ENCODE measurements around the gene MTF1.

MTF1 gene

DNA sequence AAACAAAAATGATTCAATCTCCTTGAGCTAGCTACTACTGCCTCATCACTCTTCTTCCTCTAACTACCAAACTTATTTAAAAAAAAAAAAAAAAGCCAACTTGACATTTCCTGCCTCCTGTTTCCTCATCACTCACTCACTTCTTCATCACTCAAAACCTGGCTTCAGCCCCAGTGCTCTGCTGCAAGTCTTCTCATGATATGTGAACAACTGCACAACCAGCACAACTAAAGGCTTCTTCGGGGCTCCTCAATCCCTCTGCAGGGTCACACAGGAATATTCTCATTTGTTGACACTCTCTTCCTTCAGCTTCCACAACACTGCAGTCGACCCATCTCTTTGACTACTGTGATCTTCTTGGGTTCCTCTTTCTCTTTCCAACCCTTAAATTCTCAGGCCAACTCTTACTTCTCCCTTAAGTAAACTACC lies 7.6 kb downstream of the MTF1 start:
- H3K27ac Mint-ChIP-seq: no peak overlapping the region
- H3K4me3 Mint-ChIP-seq: no peak overlapping the region
- peaks cover 51% of the 10 kb centered on the region for H3K4me1 Mint-ChIP-seq (ENCODE audit: low read depth)
- no peaks in the 10 kb centered on the region for H3K9me3 Mint-ChIP-seq (ENCODE audit: low read depth)
- peaks cover 9% of the 10 kb centered on the region for H3K36me3 Mint-ChIP-seq
- no peaks in the 10 kb centered on the region for H3K27me3 Mint-ChIP-seq

DNA sequence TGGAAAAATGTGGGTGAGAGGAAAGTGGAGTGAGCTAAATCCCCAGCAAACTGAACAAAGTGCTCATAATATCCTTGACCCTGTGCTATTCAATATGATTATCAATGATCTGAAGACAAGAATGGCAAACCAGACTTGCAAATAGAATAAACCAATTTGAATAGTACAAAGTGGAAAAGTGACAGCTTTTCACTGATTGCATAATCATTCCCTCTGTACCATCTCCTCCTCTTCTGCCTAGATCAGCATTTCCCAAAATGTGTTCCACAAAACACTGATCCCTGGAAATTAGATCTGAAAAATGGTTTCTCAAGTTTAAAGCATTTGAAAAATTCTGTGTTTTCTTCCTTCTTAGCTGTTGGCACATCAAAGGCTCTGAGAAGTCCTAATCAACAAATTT lies 8.1 kb downstream of the MTF1 start:
- H3K36me3 Mint-ChIP-seq: peaks cover 10% of the 10 kb centered on the region
- H3K4me3 Mint-ChIP-seq: no peak overlapping the region
- H3K4me1 Mint-ChIP-seq (ENCODE audit: low read depth): peaks cover 54% of the 10 kb centered on the region
- no peaks in the 10 kb centered on the region for H3K9me3 Mint-ChIP-seq (ENCODE audit: low read depth)
- H3K27ac Mint-ChIP-seq: no peak overlapping the region
- H3K27me3 Mint-ChIP-seq: no peaks in the 10 kb centered on the region

DNA sequence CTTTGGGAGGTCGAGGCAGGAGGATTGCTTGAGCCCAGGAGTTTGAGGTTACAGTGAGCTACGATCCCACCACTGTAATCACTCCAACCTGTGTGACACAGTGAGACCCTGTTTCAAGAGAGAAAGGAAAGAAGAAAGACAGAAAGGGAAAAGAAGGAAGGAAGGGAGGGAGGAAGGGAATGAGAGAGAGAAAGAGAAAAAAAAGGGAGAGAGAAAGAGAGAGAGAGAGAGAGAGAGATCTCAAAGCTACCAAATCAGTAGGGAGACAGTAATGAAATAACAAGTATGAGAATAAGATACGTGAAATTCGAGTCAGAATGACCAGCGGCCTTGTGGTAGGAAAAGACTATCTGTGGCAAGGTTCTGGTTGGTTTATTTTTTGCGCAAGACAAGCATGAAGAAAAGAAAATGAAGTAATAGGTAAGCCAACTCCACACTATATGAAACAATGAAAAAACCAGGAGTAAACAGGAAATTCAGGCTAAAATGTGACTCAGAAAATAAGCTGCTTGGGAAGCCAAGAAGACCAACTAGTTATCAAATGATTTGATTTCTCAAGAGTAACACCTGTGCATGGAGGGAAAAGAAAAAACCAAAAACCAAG lies 8.9 kb downstream of the MTF1 start:
- Mint-ChIP-seq H3K36me3 (peaks cover 10% of the 10 kb centered on the region), H3K9me3 (ENCODE audit: low read depth) (no peaks in the 10 kb centered on the region), H3K4me3 (no peak overlapping the region), H3K27me3 (no peaks in the 10 kb centered on the region), H3K4me1 (ENCODE audit: low read depth) (peaks cover 58% of the 10 kb centered on the region), H3K27ac (no peak overlapping the region)

DNA sequence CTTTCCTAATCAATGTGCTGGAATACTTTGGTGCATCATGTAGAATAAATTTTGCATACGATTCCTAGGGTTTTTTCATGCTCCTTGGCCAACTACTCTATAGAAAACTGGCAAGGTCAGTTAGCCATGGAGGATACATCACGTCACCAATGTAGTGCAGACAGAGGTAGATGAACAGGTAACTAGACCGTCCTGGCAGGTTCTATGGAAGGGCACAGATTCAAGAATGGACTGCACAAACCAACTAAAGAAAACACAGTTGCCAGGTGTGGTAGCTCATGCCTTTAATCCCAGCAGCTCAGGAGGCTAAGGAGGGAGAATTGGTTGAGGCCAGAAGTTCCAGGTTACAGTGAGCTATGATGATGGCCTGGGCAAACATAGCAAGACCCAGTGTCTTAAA lies 9.9 kb downstream of the MTF1 start:
- Mint-ChIP-seq H3K9me3 (ENCODE audit: low read depth) (no peaks in the 10 kb centered on the region), H3K4me1 (ENCODE audit: low read depth) (peaks cover 54% of the 10 kb centered on the region), H3K27me3 (no peaks in the 10 kb centered on the region), H3K4me3 (no peak overlapping the region), H3K36me3 (peaks cover 13% of the 10 kb centered on the region), H3K27ac (no peak overlapping the region)

DNA sequence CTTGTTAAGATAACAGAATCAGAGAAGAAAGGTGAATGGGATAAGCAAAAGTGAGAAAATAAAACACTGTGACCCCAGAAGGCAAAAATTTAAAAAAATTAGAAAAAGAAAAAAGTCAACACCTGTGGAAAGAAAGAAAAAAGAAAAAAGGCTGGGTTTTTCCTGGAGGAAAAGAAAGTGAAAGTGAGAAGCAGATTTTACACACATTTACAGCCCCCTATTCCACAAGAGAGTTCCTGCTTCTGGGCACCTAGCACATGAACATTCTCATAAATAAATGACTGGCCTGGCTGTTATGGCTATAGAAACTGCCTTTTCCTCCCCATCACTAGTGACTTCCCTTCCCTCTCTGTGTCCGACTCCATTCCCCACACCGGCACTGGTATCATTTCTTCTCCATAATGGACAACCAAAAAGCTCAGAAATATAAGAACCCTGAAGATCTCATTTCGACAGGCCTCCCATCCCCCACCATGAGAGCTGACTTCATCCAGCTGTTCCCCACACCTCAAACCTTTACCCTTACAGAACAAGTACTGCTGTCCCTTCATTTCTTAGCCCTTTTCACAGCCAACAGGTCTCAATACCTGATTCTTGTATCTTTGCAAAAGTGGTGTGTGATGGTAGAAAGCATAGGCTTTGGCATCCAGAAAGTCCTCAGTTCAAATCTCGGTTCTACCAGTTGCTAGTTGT lies 12.6 kb downstream of the MTF1 start:
- H3K4me1 Mint-ChIP-seq (ENCODE audit: low read depth): peaks cover 49% of the 10 kb centered on the region

DNA sequence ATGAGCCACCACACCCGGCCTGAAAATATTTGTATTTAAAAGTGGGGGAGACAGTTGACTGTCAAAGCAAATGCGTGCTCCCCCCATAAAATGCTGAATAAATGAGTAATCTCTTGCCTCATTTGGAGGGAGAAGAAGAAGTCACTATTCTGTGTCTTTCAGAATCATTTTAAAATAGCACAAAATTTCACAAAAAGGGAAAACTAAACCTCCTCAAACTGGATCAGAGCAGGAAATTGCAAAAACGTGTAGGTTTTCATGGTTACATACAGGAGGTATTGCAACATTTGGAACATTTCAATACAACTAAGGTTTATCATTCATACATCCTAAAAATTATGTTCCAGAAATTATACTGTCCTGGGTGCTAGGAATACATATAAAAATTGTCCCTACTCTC lies 13.6 kb downstream of the MTF1 start:
- Mint-ChIP-seq H3K4me3 (no peak overlapping the region), H3K27me3 (no peaks in the 10 kb centered on the region), H3K4me1 (ENCODE audit: low read depth) (peaks cover 49% of the 10 kb centered on the region), H3K27ac (no peak overlapping the region), H3K36me3 (peaks cover 10% of the 10 kb centered on the region), H3K9me3 (ENCODE audit: low read depth) (no peaks in the 10 kb centered on the region)

More for the DNA sequence above, 12.6 kb downstream of the MTF1 start:
- Mint-ChIP-seq H3K27me3 (no peaks in the 10 kb centered on the region), H3K9me3 (ENCODE audit: low read depth) (no peaks in the 10 kb centered on the region), H3K27ac (peak overlapping the region; percentile 67), H3K36me3 (peaks cover 10% of the 10 kb centered on the region), H3K4me3 (peak overlapping the region; percentile 76)

DNA sequence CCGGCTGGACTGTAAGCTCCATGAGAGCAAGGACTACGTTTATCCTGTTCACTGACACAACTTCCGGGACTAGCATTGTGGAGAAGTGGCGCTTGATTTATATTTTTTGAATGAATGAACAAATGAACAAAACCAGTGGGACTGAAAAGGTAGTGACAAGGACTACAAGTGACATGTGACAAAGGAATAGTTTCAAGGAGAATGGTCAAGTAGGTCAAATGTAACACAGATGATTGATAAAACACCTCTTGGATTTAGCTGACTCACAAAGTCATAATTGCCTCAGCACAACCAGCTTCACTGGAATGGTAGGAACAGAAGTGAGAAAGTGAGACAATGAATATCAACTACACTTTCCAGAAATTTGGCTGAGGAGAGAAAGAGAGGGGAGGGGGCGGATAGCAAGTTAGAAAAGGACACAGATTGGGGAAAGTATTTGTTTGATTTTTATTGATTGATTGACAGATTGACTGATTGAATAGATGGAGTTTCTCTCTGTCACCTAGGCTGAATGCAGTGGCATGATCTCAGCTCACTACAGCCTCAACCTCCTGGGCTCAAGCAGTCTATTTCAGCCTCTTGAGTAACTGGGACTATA lies 14.2 kb downstream of the MTF1 start:
- H3K4me3 Mint-ChIP-seq: no peak overlapping the region

DNA sequence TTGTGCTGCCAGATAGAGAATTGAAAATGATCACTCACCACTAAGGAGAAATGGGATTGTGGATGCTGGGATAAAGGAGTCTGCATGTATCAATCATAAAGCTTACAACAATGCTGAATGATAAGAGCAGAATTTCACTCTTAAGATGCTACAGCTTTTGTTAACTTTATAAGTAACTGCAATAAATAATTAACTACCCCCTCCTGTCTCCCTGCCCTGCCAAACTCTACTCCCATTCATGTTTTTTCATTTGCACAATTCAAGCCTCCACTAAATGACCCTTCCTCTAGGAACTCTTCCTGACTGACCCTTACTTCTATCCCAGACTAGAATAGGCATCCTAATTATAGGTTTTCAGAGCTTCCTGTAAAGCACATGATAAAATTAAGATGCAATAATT lies 14.9 kb downstream of the MTF1 start:
- H3K27ac Mint-ChIP-seq: no peak overlapping the region
- peaks cover 12% of the 10 kb centered on the region for H3K36me3 Mint-ChIP-seq
- H3K4me1 Mint-ChIP-seq (ENCODE audit: low read depth): peaks cover 46% of the 10 kb centered on the region
- H3K4me3 Mint-ChIP-seq: no peak overlapping the region
- H3K27me3 Mint-ChIP-seq: no peaks in the 10 kb centered on the region
- no peaks in the 10 kb centered on the region for H3K9me3 Mint-ChIP-seq (ENCODE audit: low read depth)

More for the DNA sequence above, 14.2 kb downstream of the MTF1 start:
- H3K9me3 Mint-ChIP-seq (ENCODE audit: low read depth): no peaks in the 10 kb centered on the region
- H3K27ac Mint-ChIP-seq: no peak overlapping the region
- H3K36me3 Mint-ChIP-seq: peaks cover 12% of the 10 kb centered on the region
- peaks cover 49% of the 10 kb centered on the region for H3K4me1 Mint-ChIP-seq (ENCODE audit: low read depth)
- no peaks in the 10 kb centered on the region for H3K27me3 Mint-ChIP-seq

DNA sequence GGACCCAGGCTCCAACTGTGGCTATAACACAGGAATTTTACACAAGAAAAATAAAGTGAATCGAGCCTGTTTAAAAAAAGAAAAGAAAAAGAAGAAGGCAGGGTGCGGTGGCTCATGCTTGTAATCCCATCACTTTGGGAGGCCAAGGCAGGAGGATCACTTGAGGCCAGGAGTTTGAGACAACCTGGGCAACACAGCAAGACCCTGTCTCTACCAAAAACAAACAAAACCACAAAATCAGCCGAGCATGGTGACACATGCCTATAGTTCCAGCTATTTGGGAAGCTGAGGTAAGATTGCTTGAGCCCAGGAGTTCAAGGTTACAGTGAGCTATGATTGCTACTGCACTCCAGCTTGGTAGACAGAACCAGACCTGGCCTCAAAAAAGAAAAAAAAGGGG lies 17.7 kb downstream of the MTF1 start:
- peaks cover 8% of the 10 kb centered on the region for H3K36me3 Mint-ChIP-seq
- H3K4me1 Mint-ChIP-seq (ENCODE audit: low read depth): peaks cover 25% of the 10 kb centered on the region
- H3K9me3 Mint-ChIP-seq (ENCODE audit: low read depth): no peaks in the 10 kb centered on the region
- H3K27me3 Mint-ChIP-seq: no peaks in the 10 kb centered on the region
- H3K4me3 Mint-ChIP-seq: no peak overlapping the region
- no peak overlapping the region for H3K27ac Mint-ChIP-seq

DNA sequence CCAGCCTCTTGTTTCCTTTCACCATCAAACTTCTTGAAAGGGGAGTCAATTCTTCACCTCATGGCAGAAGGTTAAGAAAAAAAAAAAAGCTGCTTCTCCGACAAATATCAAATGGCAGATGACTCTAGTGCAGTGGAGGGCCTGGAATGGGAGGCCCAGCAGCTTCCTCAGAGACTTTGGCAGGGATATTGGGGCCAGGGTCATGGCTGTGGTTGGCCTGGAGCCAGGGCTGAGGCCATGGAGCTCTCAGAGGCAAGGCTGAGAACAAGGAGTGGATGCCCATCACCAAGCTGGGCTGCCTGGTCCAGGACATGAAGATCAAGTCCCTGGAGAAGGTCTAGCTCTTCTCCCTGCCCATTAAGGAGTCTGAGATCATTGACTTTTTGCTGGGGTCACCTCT lies 18.7 kb downstream of the MTF1 start:
- Mint-ChIP-seq H3K27me3 (no peaks in the 10 kb centered on the region), H3K4me1 (ENCODE audit: low read depth) (peaks cover 15% of the 10 kb centered on the region), H3K27ac (no peak overlapping the region), H3K4me3 (no peak overlapping the region), H3K9me3 (ENCODE audit: low read depth) (no peaks in the 10 kb centered on the region), H3K36me3 (peaks cover 8% of the 10 kb centered on the region)

DNA sequence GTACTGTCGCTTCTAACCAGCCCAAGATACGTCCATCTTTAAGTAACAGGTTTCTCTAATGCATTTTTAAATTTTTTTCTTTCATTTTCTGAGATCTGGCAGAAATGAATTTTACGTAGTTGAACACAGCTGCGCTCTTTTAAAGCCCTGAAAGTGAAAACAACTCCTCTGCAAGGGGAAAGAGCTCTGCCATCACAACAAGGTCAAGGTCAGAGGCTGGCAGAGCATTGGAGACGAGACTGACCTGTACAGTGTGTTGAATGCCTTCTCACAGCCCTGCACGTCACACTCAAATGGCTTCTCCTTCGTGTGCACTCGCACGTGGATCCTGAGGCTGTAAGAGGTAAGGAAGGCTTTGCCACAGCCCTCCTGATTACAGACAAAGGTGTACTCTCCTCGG lies 19.7 kb downstream of the MTF1 start:
- Mint-ChIP-seq H3K4me1 (ENCODE audit: low read depth) (peaks cover 10% of the 10 kb centered on the region), H3K4me3 (no peak overlapping the region), H3K27ac (no peak overlapping the region), H3K9me3 (ENCODE audit: low read depth) (no peaks in the 10 kb centered on the region), H3K36me3 (peaks cover 5% of the 10 kb centered on the region), H3K27me3 (no peaks in the 10 kb centered on the region)

DNA sequence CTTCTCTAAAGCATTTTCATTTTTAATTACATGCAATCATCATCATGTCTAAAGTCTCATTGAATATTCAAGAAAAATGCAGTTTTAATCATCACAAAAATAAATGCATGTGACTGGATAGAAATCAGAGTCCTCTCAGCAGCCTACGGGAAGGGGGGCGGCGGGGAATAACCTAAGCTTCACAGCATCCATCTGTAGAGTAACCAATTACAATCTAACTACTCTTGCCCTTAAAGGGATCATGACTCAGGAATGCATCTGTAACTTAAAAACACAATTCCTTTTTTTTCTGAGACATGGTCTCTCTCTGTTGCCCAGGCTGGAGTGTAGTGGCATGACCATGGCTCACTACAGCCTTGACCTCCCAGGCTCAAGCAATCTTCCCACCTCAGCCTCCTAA lies 22.6 kb downstream of the MTF1 start:
- Mint-ChIP-seq H3K4me1 (ENCODE audit: low read depth) (no peaks in the 10 kb centered on the region), H3K9me3 (ENCODE audit: low read depth) (no peaks in the 10 kb centered on the region), H3K27ac (no peak overlapping the region), H3K4me3 (no peak overlapping the region), H3K36me3 (peaks cover 13% of the 10 kb centered on the region), H3K27me3 (no peaks in the 10 kb centered on the region)

DNA sequence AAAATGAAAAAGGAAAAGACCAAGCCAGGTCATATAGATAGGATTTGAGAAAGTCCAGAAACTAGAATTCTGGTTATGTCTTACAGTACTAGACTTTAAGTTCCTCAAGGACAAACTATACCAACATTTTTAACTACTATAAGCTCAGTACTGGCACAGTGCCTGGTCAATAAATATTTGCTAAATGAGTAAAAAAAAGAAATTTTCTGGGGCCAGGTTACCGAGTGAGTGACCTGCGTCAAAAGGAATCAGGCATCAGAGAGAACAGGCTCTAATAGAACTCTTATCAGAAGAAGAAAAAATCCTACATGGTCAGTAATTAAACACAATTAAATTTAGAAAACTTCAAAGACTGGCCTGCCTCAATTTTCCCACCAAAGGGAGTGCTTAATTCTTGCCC lies 27.6 kb downstream of the MTF1 start:
- H3K4me1 Mint-ChIP-seq (ENCODE audit: low read depth): no peaks in the 10 kb centered on the region
- H3K4me3 Mint-ChIP-seq: no peak overlapping the region
- no peaks in the 10 kb centered on the region for H3K9me3 Mint-ChIP-seq (ENCODE audit: low read depth)
- no peak overlapping the region for H3K27ac Mint-ChIP-seq
- peaks cover 10% of the 10 kb centered on the region for H3K36me3 Mint-ChIP-seq
- no peaks in the 10 kb centered on the region for H3K27me3 Mint-ChIP-seq

DNA sequence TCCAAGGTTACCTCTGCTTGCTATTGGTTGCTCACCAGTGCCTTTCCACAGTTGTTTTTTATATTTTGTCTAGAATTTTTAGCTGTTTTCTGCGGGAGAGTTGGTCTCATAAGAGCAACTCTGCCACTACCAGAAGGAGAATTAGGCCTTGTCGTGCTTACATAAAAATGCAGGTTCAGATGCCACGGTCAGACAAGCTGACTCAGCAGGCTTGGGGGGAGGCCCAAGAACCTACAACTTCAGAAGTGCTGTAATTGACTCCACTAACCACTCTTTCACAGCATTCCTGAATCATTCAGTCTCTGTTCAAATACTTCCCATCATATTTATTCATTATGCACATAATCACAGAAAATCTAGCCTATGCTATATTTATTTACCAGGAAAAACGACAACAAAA lies 28.3 kb downstream of the MTF1 start:
- Mint-ChIP-seq H3K36me3 (peaks cover 10% of the 10 kb centered on the region), H3K4me3 (no peak overlapping the region), H3K27ac (no peak overlapping the region), H3K27me3 (no peaks in the 10 kb centered on the region), H3K9me3 (ENCODE audit: low read depth) (no peaks in the 10 kb centered on the region), H3K4me1 (ENCODE audit: low read depth) (no peaks in the 10 kb centered on the region)

DNA sequence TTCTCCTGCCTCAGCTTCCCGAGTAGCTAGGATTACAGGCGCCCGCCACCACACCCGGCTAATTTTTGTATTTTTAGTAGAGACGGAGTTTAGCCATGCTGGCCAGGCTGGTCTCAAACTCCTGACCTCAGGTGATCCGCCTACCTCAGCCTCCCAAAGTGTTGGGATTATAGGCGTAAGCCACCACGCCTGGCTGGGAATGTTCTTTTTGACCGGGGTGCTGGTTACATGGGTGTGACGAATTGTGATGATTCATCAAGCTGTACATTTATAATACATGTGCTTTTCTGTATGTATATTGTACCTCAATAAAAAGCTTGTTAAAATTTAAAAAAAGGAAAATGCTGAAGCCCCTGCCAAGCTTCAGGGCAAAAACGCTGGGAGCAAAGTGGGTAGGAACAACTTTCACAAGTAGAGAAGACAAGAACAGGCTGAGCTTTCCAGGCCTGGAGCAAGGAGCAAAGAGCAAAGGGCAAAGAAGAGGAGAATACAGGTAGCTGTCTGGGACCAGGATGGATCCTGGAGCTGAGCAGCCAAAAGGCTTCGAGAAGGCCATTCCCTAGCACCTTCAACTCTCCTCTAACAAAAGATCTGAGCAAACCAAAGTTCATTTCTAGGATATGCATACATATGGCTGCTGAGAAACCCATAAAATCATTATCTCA lies 30.9 kb downstream of the MTF1 start:
- H3K27me3 Mint-ChIP-seq: no peaks in the 10 kb centered on the region
- H3K9me3 Mint-ChIP-seq (ENCODE audit: low read depth): no peaks in the 10 kb centered on the region
- H3K4me3 Mint-ChIP-seq: no peak overlapping the region
- no peak overlapping the region for H3K27ac Mint-ChIP-seq
- H3K4me1 Mint-ChIP-seq (ENCODE audit: low read depth): peaks cover 14% of the 10 kb centered on the region
- H3K36me3 Mint-ChIP-seq: peaks cover 9% of the 10 kb centered on the region
